Fibroblast of lung (primary cell): ENCODE results near the gene SEMA4D. TPM values are rescaled to one million over a fixed set of nuclear protein-coding genes. Genes with fewer than 3 reads are reported as not detected.

Experiments used
- DNase-seq, 2 donors: peaks; one replicate each; pipeline versions ENCODE4 v3.0.0 to v3.0.0-alpha.2; 2010; ENCODE audit warnings: low read depth in 2 of 2
- H2AFZ ChIP-seq: 2 replicates; pipeline ENCODE4 v1.5.1; 2012; ENCODE audit warnings: low read length, control low read depth, inconsistent platforms
- H3K27ac ChIP-seq: 2 replicates; pipeline ENCODE4 v1.5.1; 2011; ENCODE audit warnings: low read length, control low read depth; ENCODE audit not compliant: insufficient read depth
- H3K27me3 ChIP-seq: 2 replicates; pipeline ENCODE4 v1.5.1; 2011; ENCODE audit warnings: mild to moderate bottlenecking, low read length; ENCODE audit not compliant: control insufficient read depth, insufficient read depth
- H3K36me3 ChIP-seq: 2 replicates; pipeline ENCODE4 v1.5.1; 2011; ENCODE audit warnings: low read length; ENCODE audit not compliant: control insufficient read depth, insufficient read depth
- H3K4me1 ChIP-seq: 2 replicates; pipeline ENCODE4 v1.5.1; 2011; ENCODE audit warnings: low read length; ENCODE audit not compliant: control insufficient read depth, insufficient read depth; ENCODE audit errors: extremely low read depth
- H3K4me2 ChIP-seq: 2 replicates; pipeline ENCODE4 v1.5.1; 2011; ENCODE audit warnings: low read length, control low read depth; ENCODE audit not compliant: insufficient read depth; ENCODE audit errors: extremely low read depth
- H3K4me3 ChIP-seq, 4 experiments: fragments of 200-600 bp in 1 of 4; sonication (generic) in 1 of 4; replicated peaks in 1 of 4; 2 replicates each; pipeline ENCODE4 v1.5.1; 2011 to 2016; ENCODE audit warnings: low read length in 4 of 4, low read depth in 3 of 4, mild to moderate bottlenecking in 3 of 4, control low read depth in 2 of 4, inconsistent platforms in 1 of 4, mixed read lengths in 1 of 4; ENCODE audit not compliant: insufficient read depth in 1 of 4; ENCODE audit errors: control extremely low read depth in 1 of 4
- H3K79me2 ChIP-seq: 2 replicates; pipeline ENCODE4 v1.5.1; 2012; ENCODE audit warnings: mild to moderate bottlenecking, low read length, inconsistent platforms; ENCODE audit not compliant: control insufficient read depth, insufficient read depth
- H3K9ac ChIP-seq: 2 replicates; pipeline ENCODE4 v1.5.1; 2011; ENCODE audit warnings: mild to moderate bottlenecking, low read length, control low read depth; ENCODE audit not compliant: insufficient read depth
- H3K9me3 ChIP-seq: 2 replicates; pipeline ENCODE4 v1.5.1; 2012; ENCODE audit warnings: low read depth, low read length; ENCODE audit not compliant: control insufficient read depth, insufficient read depth
- H4K20me1 ChIP-seq: 2 replicates; pipeline ENCODE4 v1.5.1; 2011; ENCODE audit warnings: low read length; ENCODE audit not compliant: control insufficient read depth, insufficient read depth; ENCODE audit errors: extremely low read depth
- CTCF ChIP-seq, 2 donors: IDR thresholded peaks in 1 of 2; conservative IDR thresholded peaks in 1 of 2; 1 replicate in 1 of 2; 2 replicates in 1 of 2; pipeline ENCODE4 v1.5.1; 2011 to 2012; ENCODE audit warnings: low read length in 2 of 2, control low read depth in 1 of 2, inconsistent platforms in 1 of 2, low read depth in 1 of 2, mild to moderate bottlenecking in 1 of 2
- EZH2 ChIP-seq: IDR thresholded peaks from 2 replicates; pipeline ENCODE4 v1.5.1; 2012; ENCODE audit warnings: low read length, control low read depth, mild to moderate bottlenecking; ENCODE audit errors: missing control alignments
- polyA plus RNA-seq, 2 donors: library from polyadenylated mRNA; depleted of rRNA in 1 of 2; stranded (reverse) in 1 of 2; unstranded in 1 of 2; fragments of >200 nt; gene quantifications; 2 replicates each; pipeline ENCODE4 v1.2.1, GENCODE V29; 2011 to 2012; ENCODE audit warnings: missing spikeins in 1 of 2
- total RNA-seq: library from RNA; depleted of rRNA; stranded (reverse); fragments of >200 nt; gene quantifications from 2 replicates; pipeline ENCODE4 v1.2.1, GENCODE V29; 2014

Gene SEMA4D
- total and polyA plus RNA-seq, 2 donors (not counting 1 experiment from before 2014, with no cell fraction given) = 0.67 to 2.6 TPM

DNA sequence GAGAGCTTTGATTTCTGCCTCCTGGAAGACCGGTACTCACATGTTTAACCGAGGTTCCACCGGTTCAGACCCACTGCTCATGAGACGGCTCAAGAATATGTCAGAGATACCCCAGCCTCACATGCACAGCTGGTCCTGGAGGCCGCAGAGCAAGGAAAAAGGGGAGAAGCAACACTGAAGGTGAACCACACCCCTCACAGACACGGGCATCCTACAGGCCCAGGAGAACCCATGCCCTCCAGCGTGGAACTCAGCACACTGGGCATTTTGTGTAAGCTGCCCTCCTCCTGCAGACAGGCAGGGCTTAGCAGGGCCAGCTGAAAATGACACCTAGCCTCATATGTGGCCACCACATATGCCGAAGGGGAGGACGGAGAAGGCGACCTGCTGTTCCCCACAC lies 37.4 kb downstream of the SEMA4D start:
- no peak for DNase-seq
- H2AFZ ChIP-seq = no peak overlapping the region
- H3K27ac ChIP-seq = no peak overlapping the region
- no peaks in the 10 kb centered on the region for H3K36me3 ChIP-seq
- TF ChIP-seq CTCF (conservative IDR thresholded peaks at IDR 0.05 in 1 of 2, IDR thresholded peaks at IDR 0.05 in 1 of 2; ENCODE audit: low read depth in 1 of 2, low read length in 2 of 2) (no peak), EZH2 (no peak)
- no peak overlapping the region for H3K9ac ChIP-seq
- no peaks in the 10 kb centered on the region for H3K4me1 ChIP-seq
- no peaks in the 10 kb centered on the region for H4K20me1 ChIP-seq
- no peaks in the 10 kb centered on the region for H3K79me2 ChIP-seq
- no peaks in the 10 kb centered on the region for H3K27me3 ChIP-seq
- H3K4me3 ChIP-seq = no peak overlapping the region
- no peak overlapping the region for H3K4me2 ChIP-seq
- H3K9me3 ChIP-seq = no peaks in the 10 kb centered on the region

GRCh38 chr9:89458768-89459496 lies 39.0 kb downstream of the SEMA4D start:
- Histone ChIP-seq H3K27me3 (no peaks in the 10 kb centered on the region), H3K4me3 (no peak overlapping the region), H3K9me3 (no peaks in the 10 kb centered on the region), H3K9ac (no peak overlapping the region), H3K36me3 (no peaks in the 10 kb centered on the region), H4K20me1 (no peaks in the 10 kb centered on the region), H3K4me2 (no peak overlapping the region), H3K4me1 (no peaks in the 10 kb centered on the region), H2AFZ (no peak overlapping the region), H3K79me2 (no peaks in the 10 kb centered on the region), H3K27ac (no peak overlapping the region)
- TF ChIP-seq EZH2 (no peak), CTCF (conservative IDR thresholded peaks at IDR 0.05 in 1 of 2, IDR thresholded peaks at IDR 0.05 in 1 of 2; ENCODE audit: low read depth in 1 of 2, low read length in 2 of 2) (no peak)
- DNase-seq = no peak

- Histone ChIP-seq H3K27me3 (no peaks in the 10 kb centered on the region), H3K9ac (no peak overlapping the region), H3K9me3 (no peaks in the 10 kb centered on the region), H2AFZ (no peak overlapping the region), H3K79me2 (no peaks in the 10 kb centered on the region), H3K36me3 (no peaks in the 10 kb centered on the region), H3K27ac (no peak overlapping the region), H3K4me2 (no peak overlapping the region), H4K20me1 (no peaks in the 10 kb centered on the region), H3K4me3 (no peak overlapping the region), H3K4me1 (no peaks in the 10 kb centered on the region)
- DNase-seq = no peak
- TF ChIP-seq EZH2 (no peak), CTCF (conservative IDR thresholded peaks at IDR 0.05 in 1 of 2, IDR thresholded peaks at IDR 0.05 in 1 of 2; ENCODE audit: low read depth in 1 of 2, low read length in 2 of 2) (no peak)
These were observed 40.5 kb downstream of the SEMA4D start for GRCh38 chr9:89457376-89457855.
